NT2/D1 (cell line): ENCODE results near the gene ANKRD33.

ENCODE experiments used
- DNase-seq: peaks from one replicate; pipeline ENCODE4 v3.0.0-alpha.2; 2011; ENCODE audit warnings: low read depth, low spot score
- H3K27me3 ChIP-seq: 2 replicates; pipeline ENCODE4 v1.6.0; 2011; ENCODE audit warnings: mild to moderate bottlenecking; ENCODE audit not compliant: insufficient read length, insufficient read depth
- H3K36me3 ChIP-seq: 2 replicates; pipeline ENCODE4 v1.6.1; 2011; ENCODE audit warnings: mild to moderate bottlenecking, low read length, mixed read lengths; ENCODE audit not compliant: insufficient read depth, insufficient read length
- H3K4me1 ChIP-seq: 2 replicates; pipeline ENCODE4 v1.5.1; 2011; ENCODE audit not compliant: insufficient read depth, insufficient read length
- H3K4me3 ChIP-seq: 2 replicates; pipeline ENCODE4 v1.5.1; 2011; ENCODE audit warnings: low read depth; ENCODE audit not compliant: insufficient read length
- H3K9ac ChIP-seq: 2 replicates; pipeline ENCODE4 v1.6.0; 2011; ENCODE audit warnings: low read depth; ENCODE audit not compliant: insufficient read length
- H3K9me3 ChIP-seq: 2 replicates; pipeline ENCODE4 v1.5.1; 2011; ENCODE audit warnings: mild to moderate bottlenecking, low read length; ENCODE audit not compliant: insufficient read depth
- SUZ12 ChIP-seq: IDR thresholded peaks from 2 replicates; pipeline ENCODE4 v1.6.1; 2011; ENCODE audit not compliant: insufficient read length, insufficient read depth; ENCODE audit errors: extremely low read depth
- YY1 ChIP-seq: IDR thresholded peaks from 2 replicates; pipeline ENCODE4 v1.6.1; 2011; ENCODE audit not compliant: insufficient read length, insufficient read depth
- ZNF274 ChIP-seq: IDR thresholded peaks from 2 replicates; pipeline ENCODE4 v1.6.1; 2011; ENCODE audit warnings: mild to moderate bottlenecking, low read depth, low read length

ANKRD33 gene

DNA sequence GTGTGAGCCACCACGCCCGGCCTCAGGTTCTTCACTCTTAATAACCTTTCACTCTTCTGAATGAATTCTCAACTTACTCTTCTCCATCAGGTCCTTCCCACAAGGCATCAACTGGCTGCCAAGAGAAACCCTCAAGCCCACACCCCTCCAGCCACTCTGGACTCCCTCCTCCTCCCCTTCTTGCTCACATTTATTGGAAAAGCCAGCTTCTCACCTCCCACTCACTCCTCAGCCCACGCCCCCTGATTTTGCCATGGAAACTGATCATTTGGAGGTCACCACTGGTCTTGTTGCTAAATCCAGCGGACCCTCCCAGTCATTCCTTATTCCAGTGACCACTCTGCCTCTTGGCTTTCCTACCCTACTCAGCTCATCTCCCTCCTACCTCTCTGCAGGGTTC, 46.2 kb downstream of the ANKRD33 start:
- Histone ChIP-seq H3K4me3 (no peak overlapping the region), H3K9ac (no peak overlapping the region), H3K27me3 (no peaks in the 10 kb centered on the region), H3K4me1 (peaks cover 9% of the 10 kb centered on the region), H3K9me3 (no peaks in the 10 kb centered on the region), H3K36me3 (no peaks in the 10 kb centered on the region)
- TF ChIP-seq SUZ12 = no peak
- no peak for TF ChIP-seq YY1
- TF ChIP-seq ZNF274 = no peak
- no peak for DNase-seq

DNA sequence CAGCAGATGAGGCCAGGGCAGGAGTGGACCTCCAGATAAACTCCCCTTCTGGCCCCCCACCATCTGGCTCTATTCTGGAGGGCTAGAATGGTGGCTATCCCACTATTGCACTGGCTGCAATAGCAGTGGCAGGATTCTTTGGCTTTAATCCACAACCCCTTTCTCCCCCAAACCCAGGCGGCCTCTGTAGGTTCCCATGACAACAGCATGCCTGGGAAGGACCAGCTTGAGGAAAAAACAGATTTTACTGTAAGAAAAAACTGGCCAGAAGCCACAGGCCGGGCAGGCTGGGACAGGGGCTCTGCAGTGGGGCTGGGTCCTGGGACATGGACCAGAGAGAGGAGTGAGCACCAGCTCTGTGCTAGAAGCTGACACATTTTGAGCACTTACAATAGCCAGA, 50.0 kb downstream of the ANKRD33 start:
- Histone ChIP-seq H3K36me3 (no peaks in the 10 kb centered on the region), H3K9ac (no peak overlapping the region), H3K9me3 (no peaks in the 10 kb centered on the region), H3K27me3 (no peaks in the 10 kb centered on the region), H3K4me1 (peaks cover 17% of the 10 kb centered on the region), H3K4me3 (no peak overlapping the region)
- DNase-seq = no peak
- TF ChIP-seq SUZ12 (no peak), YY1 (no peak), ZNF274 (no peak)

DNA sequence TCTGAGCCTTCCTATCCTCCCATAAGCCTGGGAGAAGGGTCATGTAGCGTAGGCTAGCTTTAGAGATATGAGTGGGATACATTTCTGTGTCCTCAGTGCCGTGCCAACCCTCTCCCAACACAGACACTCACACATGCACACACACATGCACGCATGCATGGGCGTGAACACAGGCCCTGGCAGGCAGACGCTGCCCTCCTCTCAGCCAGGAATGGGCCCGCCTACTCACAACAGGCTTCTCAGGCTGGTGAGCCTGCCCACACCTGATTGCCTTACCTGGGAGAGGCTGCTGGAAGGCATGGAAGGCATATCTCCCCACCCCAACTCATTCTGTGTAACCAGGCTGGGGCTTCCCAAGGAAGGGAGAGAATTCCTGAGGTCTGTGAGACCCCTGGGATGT, 50.8 kb downstream of the ANKRD33 start:
- H3K4me3 ChIP-seq = no peak overlapping the region
- H3K9ac ChIP-seq = no peak overlapping the region
- TF ChIP-seq ZNF274 (no peak), SUZ12 (no peak), YY1 (no peak)
- H3K36me3 ChIP-seq = no peaks in the 10 kb centered on the region
- no peak for DNase-seq
- H3K27me3 ChIP-seq = no peaks in the 10 kb centered on the region
- H3K9me3 ChIP-seq = no peaks in the 10 kb centered on the region
- H3K4me1 ChIP-seq = peaks cover 17% of the 10 kb centered on the region

DNA sequence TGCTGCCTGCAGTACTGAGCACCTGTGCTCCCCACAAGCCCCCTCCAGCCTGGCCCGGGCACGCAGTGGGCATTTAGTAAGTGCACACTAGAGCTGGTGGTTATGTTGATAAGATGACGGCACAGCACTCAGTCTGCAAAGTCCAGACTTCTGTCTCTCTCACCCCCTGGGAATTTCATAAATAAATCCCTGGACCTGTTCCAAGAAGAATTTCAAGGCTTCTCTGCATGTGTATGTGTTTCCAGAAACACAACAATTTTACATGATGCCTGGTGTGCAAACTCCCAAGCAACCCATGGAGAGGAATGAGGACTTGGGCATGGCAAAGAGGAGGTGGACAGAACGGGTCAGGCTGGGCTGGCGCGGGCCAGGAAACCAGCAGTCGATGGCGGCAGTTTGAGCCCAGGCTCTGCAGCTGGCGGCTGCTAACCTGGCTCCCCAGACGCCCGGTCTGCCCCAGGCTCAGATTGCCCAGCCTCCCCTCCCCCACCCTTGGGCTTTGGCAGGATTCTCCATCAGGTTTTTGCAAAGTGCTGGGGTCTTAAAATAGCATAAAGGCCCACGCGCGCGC, 53.2 kb downstream of the ANKRD33 start:
- H3K9ac ChIP-seq = no peak overlapping the region
- DNase-seq = no peak
- H3K4me3 ChIP-seq = no peak overlapping the region
- no peaks in the 10 kb centered on the region for H3K36me3 ChIP-seq
- TF ChIP-seq SUZ12 (no peak), ZNF274 (no peak), YY1 (no peak)
- peaks cover 17% of the 10 kb centered on the region for H3K9me3 ChIP-seq
- H3K27me3 ChIP-seq = no peaks in the 10 kb centered on the region
- peaks cover 17% of the 10 kb centered on the region for H3K4me1 ChIP-seq
